ENCODE measurements around the gene LIPE.
A peak's percentile ranks its signal among the peaks of the same experiment; 100 is the strongest.

DNA sequence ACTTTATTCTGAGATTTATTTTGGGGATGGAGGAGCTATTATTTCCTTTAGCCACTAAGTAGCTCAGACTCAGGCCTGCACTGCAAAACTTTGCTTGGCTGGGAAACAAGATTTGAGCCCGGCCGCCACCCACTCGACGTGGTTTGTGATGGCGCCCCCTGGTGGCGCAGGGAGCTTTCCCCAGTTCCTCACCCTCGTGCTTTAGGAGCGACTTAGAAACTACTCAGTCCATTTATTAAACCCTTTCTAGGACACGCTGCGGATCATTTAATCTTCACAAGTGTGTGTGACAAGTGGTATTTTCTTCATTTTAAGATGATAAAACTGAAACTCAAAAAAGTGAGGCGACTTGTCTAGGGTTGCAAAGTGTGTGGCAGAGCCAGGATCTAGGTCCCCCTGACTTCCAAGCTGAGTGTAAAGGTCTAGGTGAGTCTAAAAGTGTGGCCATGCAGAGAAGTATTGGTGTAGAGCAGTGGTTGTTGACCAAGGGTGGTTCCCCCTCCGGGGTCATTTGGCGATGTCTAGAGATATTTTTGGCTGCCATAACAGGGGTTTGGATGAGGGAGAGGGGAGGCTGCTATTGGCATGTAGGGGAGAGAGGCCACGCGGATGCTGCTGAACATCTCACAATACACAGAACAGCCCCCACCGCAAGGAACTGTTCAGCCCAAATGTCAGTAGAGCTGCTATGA, 13.3 kb upstream of the LIPE start:
- TF ChIP-seq, protein P1, sequence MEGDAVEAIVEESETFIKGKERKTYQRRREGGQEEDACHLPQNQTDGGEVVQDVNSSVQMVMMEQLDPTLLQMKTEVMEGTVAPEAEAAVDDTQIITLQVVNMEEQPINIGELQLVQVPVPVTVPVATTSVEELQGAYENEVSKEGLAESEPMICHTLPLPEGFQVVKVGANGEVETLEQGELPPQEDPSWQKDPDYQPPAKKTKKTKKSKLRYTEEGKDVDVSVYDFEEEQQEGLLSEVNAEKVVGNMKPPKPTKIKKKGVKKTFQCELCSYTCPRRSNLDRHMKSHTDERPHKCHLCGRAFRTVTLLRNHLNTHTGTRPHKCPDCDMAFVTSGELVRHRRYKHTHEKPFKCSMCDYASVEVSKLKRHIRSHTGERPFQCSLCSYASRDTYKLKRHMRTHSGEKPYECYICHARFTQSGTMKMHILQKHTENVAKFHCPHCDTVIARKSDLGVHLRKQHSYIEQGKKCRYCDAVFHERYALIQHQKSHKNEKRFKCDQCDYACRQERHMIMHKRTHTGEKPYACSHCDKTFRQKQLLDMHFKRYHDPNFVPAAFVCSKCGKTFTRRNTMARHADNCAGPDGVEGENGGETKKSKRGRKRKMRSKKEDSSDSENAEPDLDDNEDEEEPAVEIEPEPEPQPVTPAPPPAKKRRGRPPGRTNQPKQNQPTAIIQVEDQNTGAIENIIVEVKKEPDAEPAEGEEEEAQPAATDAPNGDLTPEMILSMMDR (IDR thresholded peaks at IDR 0.05; ENCODE audit: borderline replicate concordance, extremely low read depth, low read length, poor library complexity, severe bottlenecking) = peak; percentile 96
- no peak for TF ChIP-seq EZH2 (IDR thresholded peaks at IDR 0.05; ENCODE audit: borderline replicate concordance, low read depth, low read length, severe bottlenecking)

Data from DND-41 (cell line).